Omental fat pad (tissue), 4 donors: ENCODE data around the gene SRP72. TPM values are rescaled to one million over a fixed set of nuclear protein-coding genes. Genes with fewer than 3 reads are reported as not detected.

ENCODE experiments used
- ATAC-seq: fragments of 150-250 bp; one replicate; pipeline ENCODE4 v1.9.1; 2016; ENCODE audit warnings: mild to moderate bottlenecking, moderate library complexity; ENCODE audit not compliant: low FRiP score
- DNase-seq: peaks from one replicate; pipeline ENCODE4 v3.0.0-alpha.2; 2019; ENCODE audit warnings: low spot score
- CTCF ChIP-seq, 3 donors: fragments of 450-650 bp; IDR thresholded peaks; one replicate each; pipeline ENCODE4 v1.5.1; 2016 to 2017; ENCODE audit warnings: antibody characterized with exemption in 3 of 3, mild to moderate bottlenecking in 3 of 3, moderate library complexity in 2 of 3
- total RNA-seq, 4 donors: library from RNA; depleted of rRNA; stranded (reverse); fragments of >200 nt; gene quantifications; one replicate each; pipeline ENCODE4 v1.1.0, GENCODE V29; 2016

The SRP72 gene
- total RNA-seq, 4 donors from 2014 or later: 54.2 to 91.6 (median 63.6) TPM

GRCh38 chr4:56530269-56531148 lies 63.1 kb downstream of the SRP72 start:
- DNase-seq (peak; percentile 87), ATAC-seq (peak; percentile 98)
- no peak for TF ChIP-seq CTCF (IDR thresholded peaks at IDR 0.05)

- ATAC-seq (no peak), DNase-seq (no peak)
- no peak for TF ChIP-seq CTCF (IDR thresholded peaks at IDR 0.05)
These were observed 63.8 kb downstream of the SRP72 start for GRCh38 chr4:56531149-56531770.

GRCh38 chr4:56531823-56532222 lies 64.4 kb downstream of the SRP72 start:
- DNase-seq (no peak), ATAC-seq (no peak)
- no peak for TF ChIP-seq CTCF (IDR thresholded peaks at IDR 0.05)

- DNase-seq (no peak), ATAC-seq (no peak)
- TF ChIP-seq CTCF (IDR thresholded peaks at IDR 0.05): no peak
These were observed 64.8 kb downstream of the SRP72 start for GRCh38 chr4:56532239-56532638.

GRCh38 chr4:56535915-56536314 lies 68.5 kb downstream of the SRP72 start:
- no peak for TF ChIP-seq CTCF (IDR thresholded peaks at IDR 0.05)
- DNase-seq (no peak), ATAC-seq (no peak)

GRCh38 chr4:56537147-56537546 lies 69.7 kb downstream of the SRP72 start:
- ATAC-seq (no peak), DNase-seq (no peak)
- TF ChIP-seq CTCF (IDR thresholded peaks at IDR 0.05): no peak
